ENCODE data around the gene PPM1N.

Gene PPM1N

GRCh38 chr19:45492627-45493470 is 5.4 kb upstream of the PPM1N start:
- DNase-seq = no peak

GRCh38 chr19:45494261-45494916 is 3.9 kb upstream of the PPM1N start:
- no peak for DNase-seq

GRCh38 chr19:45495178-45495577 is 3.1 kb upstream of the PPM1N start:
- DNase-seq = no peak

GRCh38 chr19:45496349-45496953 is 1.8 kb upstream of the PPM1N start:
- DNase-seq = no peak

DNA sequence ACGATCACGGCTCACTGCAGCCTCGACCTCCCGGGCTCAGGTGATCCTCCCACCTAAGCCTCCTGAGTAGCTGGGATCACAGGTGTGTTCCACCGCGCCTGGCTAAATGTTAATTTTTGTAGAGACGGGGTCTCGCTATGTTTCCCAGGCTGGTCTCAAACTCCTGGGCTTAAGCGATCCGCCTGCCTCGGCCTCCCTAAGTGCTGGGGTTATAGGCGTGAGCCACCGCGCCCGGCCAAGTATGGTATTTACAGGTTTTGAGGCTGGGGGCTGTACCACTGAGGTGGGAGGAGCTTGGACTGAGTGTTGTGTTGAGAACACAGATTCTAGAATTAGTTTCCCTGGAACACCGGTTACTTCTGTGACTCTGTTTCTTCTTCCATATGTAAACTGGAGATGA is 452 bp upstream of the PPM1N start:
- no peak for DNase-seq

GRCh38 chr19:45499196-45500180 is 1.2 kb downstream of the PPM1N start:
- DNase-seq = peak; percentile 62 to 66

GRCh38 chr19:45500918-45501729 is 2.9 kb downstream of the PPM1N start:
- DNase-seq = no peak

DNA sequence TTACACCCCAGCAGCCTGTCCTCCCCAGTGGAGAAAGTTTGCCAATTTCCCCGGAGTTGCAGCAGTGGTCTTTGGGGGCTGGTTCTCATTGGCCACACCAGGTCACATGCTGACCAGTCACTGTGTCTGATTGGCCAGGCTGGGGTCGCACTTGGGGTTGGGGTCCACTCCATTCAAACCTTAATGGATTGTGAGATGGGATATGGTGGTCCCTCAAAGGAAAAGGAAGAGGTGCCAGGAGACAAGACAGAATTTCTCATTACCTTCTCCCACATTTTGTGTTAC is 3.4 kb downstream of the PPM1N start:
- DNase-seq = no peak

- DNase-seq = no peak
Measured at GRCh38 chr19:45502111-45502510, 3.9 kb downstream of the PPM1N start.

DNA sequence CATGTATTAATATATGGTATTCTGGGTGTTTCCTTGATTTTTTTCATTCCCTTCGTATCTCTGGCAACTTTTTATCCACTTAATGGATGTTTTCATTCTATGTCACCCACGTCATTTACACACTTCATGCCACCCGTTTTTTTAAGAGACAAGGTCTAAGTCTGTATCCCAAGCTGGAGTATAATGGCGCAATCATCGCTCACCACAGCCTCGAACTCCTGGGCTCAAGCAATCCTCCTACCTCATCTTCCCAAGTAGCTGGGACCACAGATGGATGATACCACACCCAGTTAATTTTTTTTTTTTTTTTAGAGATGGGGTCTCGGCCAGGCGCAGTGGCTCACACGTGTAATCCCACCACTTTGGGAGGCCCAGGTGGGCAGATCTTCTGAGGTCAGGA is 5.7 kb downstream of the PPM1N start:
- DNase-seq = no peak

DNA sequence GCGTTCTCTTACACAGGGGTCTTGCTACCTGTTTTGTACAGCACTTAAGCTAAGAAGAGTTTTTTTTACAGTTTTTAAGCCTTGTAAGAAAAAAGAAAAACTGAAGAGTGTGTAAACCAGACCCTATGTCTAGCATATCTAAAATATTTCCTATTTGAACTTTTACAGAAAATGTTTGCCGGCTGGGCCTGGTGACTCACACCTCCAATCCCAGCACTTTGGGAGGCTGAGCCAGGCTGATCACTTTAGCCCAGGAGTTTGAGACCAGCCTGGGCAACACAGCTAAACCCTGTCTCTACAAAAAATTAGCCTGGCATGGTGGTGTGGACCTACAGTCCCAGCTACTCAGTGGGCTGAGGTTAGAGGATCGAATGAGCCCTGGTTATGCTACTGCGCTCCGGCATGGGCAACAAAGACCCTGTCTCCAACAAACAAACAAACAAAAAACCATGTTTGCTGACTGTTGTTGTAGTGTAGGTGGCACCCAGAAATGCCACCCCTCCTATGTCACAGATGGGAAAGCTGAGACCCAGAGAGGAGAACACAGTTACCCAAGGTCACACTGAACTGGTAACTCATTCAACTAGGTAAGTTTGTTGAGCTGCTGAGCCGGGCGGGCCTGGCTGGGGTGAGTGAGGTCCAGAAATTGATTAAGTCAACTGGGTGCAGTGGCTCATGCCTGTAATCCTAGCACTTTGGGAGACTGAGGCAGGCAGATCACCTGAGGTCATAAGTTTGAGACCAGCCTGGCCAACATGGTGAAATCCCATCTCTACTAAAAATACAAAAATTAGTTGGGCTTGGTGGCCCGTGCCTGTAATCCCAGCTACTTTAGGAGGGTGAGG is 7.1 kb downstream of the PPM1N start:
- DNase-seq = no peak

GRCh38 chr19:45505996-45506245 is 7.7 kb downstream of the PPM1N start:
- DNase-seq = no peak

DNA sequence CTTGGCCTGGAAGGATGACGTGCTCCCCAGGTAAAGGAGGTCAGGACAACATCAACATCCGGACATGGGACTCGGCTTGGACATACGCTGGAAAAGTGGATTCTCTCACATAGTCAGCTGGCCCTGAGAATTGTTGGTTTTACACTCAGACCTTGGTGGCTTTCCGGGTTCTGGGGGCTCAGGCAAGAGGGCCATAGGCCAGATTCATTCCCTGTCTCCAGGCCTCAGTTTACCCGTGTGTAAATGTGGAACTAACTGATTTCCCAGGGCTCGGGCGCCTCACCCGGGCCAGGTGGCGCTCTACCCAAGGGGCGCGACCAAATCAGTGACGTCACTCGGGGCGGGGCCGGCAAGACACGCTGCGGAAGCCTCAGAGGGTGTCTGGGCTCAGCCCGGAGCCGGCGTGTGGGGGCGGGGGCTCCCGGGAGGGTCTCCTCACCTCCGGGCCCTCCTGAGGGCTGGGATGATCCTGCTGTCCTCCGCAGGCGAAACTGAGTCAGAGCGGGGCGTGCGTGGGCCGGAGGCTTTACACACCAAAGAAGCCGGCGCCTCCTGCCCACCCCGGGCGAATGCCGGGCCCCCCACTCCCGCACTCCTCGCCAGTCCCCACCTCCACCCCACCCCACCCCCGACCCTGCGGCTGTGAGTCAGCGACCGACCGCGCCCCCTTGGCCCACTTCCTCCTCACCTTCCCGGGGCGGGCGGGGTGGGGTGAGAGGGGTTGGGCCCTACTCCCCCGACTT is 8.2 kb downstream of the PPM1N start:
- DNase-seq = peak; percentile 99

- peak; percentile 73 to 84 for DNase-seq
Measured at GRCh38 chr19:45506989-45507871, 9.0 kb downstream of the PPM1N start, which contains the start of gene VASP. VASP (plus strand) TSS chr19:45507479; CDS start chr19:45507772, 293 bp downstream.

GRCh38 chr19:45507872-45508416 is 9.7 kb downstream of the PPM1N start:
- DNase-seq = no peak

GRCh38 chr19:45508417-45508860 is 10.2 kb downstream of the PPM1N start:
- no peak for DNase-seq

- no peak for DNase-seq
Measured at GRCh38 chr19:45508861-45509691, 10.8 kb downstream of the PPM1N start.

DNA sequence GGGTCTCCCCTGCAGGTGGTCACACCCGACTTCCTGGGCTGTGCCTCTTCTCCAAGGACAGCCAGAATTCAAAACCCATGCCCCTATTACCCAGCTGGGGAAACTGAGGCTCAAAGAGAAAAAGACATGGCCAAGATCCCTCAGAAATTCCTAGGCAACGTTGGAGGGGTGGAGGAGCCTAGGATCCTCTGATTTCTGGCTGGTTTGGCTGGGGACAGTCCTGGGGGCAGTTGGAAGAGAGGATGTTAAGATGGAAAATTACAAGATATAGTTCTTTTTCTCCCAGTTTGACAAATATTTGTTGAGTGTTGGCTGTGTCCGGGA is 11.4 kb downstream of the PPM1N start:
- no peak for DNase-seq

Measured in stimulated activated CD4-positive, alpha-beta T cell treated with anti-CD3 and anti-CD28 coated beads, Interleukin-2, amount 100 ng/mL, for 48 hours (primary cell).